H9 (cell line): ENCODE measurements around the gene TNFRSF11A. TPM values are rescaled to one million over a fixed set of nuclear protein-coding genes. Genes with fewer than 3 reads are reported as not detected.

Experiments
- DNase-seq: peaks from one replicate; pipeline ENCODE4 v3.0.0-alpha.2; 2017
- H2AFZ ChIP-seq: one replicate; pipeline ENCODE4 v1.6.1; 2013; ENCODE audit warnings: mild to moderate bottlenecking, low read length, control low read depth, moderate library complexity
- H2AK5ac ChIP-seq: 2 replicates; pipeline ENCODE4 v1.6.1; 2013; ENCODE audit warnings: low read length, control low read depth, mixed read lengths; ENCODE audit not compliant: insufficient read length
- H2BK120ac ChIP-seq: one replicate; pipeline ENCODE4 v1.6.1; 2013; ENCODE audit warnings: low read depth, mild to moderate bottlenecking, low read length, control low read depth, inconsistent platforms; ENCODE audit not compliant: poor library complexity, severe bottlenecking
- H2BK12ac ChIP-seq: 2 replicates; pipeline ENCODE4 v1.6.1; 2013; ENCODE audit warnings: low read length, control low read depth, mixed read lengths, low read depth; ENCODE audit not compliant: insufficient read length
- H2BK15ac ChIP-seq: 2 replicates; pipeline ENCODE4 v1.6.1; 2013; ENCODE audit warnings: low read depth, low read length, control low read depth
- H2BK20ac ChIP-seq: one replicate; pipeline ENCODE4 v1.6.1; 2013; ENCODE audit warnings: low read depth, mild to moderate bottlenecking, low read length, control low read depth, inconsistent platforms; ENCODE audit not compliant: poor library complexity, severe bottlenecking
- H2BK5ac ChIP-seq: 2 replicates; pipeline ENCODE4 v1.6.1; 2013; ENCODE audit warnings: low read length, control low read depth, mixed read lengths; ENCODE audit not compliant: insufficient read length
- H3K14ac ChIP-seq: 2 replicates; pipeline ENCODE4 v1.6.1; 2013; ENCODE audit warnings: low read length, control low read depth; ENCODE audit not compliant: insufficient read depth
- H3K18ac ChIP-seq: 2 replicates; pipeline ENCODE4 v1.6.1; 2013; ENCODE audit warnings: low read depth, mild to moderate bottlenecking, mixed read lengths, low read length, control low read depth; ENCODE audit not compliant: insufficient read length
- H3K23ac ChIP-seq: 2 replicates; pipeline ENCODE4 v1.6.1; 2013; ENCODE audit warnings: low read length, control low read depth, mixed read lengths, low read depth; ENCODE audit not compliant: insufficient read length
- H3K23me2 ChIP-seq: 2 replicates; pipeline ENCODE4 v1.6.1; 2013; ENCODE audit warnings: low read depth, mild to moderate bottlenecking, mixed read lengths, low read length, control low read depth; ENCODE audit not compliant: insufficient read length, poor library complexity, severe bottlenecking
- H3K27ac ChIP-seq: 2 replicates; pipeline ENCODE4 v1.5.1; 2013; ENCODE audit warnings: low read length, control low read depth, mixed read lengths, low read depth; ENCODE audit not compliant: insufficient read length
- H3K27me3 ChIP-seq: 2 replicates; pipeline ENCODE4 v1.6.1; 2013; ENCODE audit warnings: low read length, control low read depth, inconsistent platforms; ENCODE audit not compliant: insufficient read depth
- H3K4ac ChIP-seq: 2 replicates; pipeline ENCODE4 v1.6.1; 2013; ENCODE audit warnings: low read depth, mild to moderate bottlenecking, control low read depth, inconsistent platforms, low read length, moderate library complexity
- H3K4me1 ChIP-seq: 2 replicates; pipeline ENCODE4 v1.6.1; 2013; ENCODE audit warnings: low read length, control low read depth, inconsistent platforms; ENCODE audit not compliant: insufficient read depth
- H3K4me2 ChIP-seq: 2 replicates; pipeline ENCODE4 v1.6.1; 2013; ENCODE audit warnings: low read length, control low read depth, mixed read lengths; ENCODE audit not compliant: insufficient read length, insufficient read depth
- H3K56ac ChIP-seq: 2 replicates; pipeline ENCODE4 v1.6.1; 2013; ENCODE audit warnings: low read depth, mild to moderate bottlenecking, mixed read lengths, low read length, control low read depth; ENCODE audit not compliant: insufficient read length
- H3K79me1 ChIP-seq: 2 replicates; pipeline ENCODE4 v1.6.1; 2013; ENCODE audit warnings: low read depth, mild to moderate bottlenecking, moderate library complexity, low read length, control low read depth, inconsistent platforms; ENCODE audit not compliant: insufficient read depth, poor library complexity, severe bottlenecking
- H3K79me2 ChIP-seq: 2 replicates; pipeline ENCODE4 v1.6.1; 2013; ENCODE audit warnings: low read length, control low read depth, inconsistent platforms; ENCODE audit not compliant: insufficient read depth
- H3K9ac ChIP-seq: 2 replicates; pipeline ENCODE4 v1.6.1; 2013; ENCODE audit warnings: low read length, control low read depth, mixed read lengths; ENCODE audit not compliant: insufficient read length; ENCODE audit errors: extremely low read depth
- H3K9me3 ChIP-seq: one replicate; pipeline ENCODE4 v1.6.1; 2013; ENCODE audit warnings: low read depth, low read length, inconsistent platforms; ENCODE audit not compliant: control insufficient read depth
- H3T11ph ChIP-seq: one replicate; pipeline ENCODE4 v1.6.1; 2013; ENCODE audit warnings: mild to moderate bottlenecking, low read length, control low read depth, inconsistent platforms
- H4K20me1 ChIP-seq: one replicate; pipeline ENCODE4 v1.6.1; 2013; ENCODE audit not compliant: control insufficient read depth, insufficient read length, insufficient read depth
- H4K5ac ChIP-seq: 2 replicates; pipeline ENCODE4 v1.6.1; 2013; ENCODE audit warnings: low read depth, mild to moderate bottlenecking, mixed read lengths, low read length, control low read depth; ENCODE audit not compliant: insufficient read length
- H4K8ac ChIP-seq: replicated peaks from 2 replicates; pipeline ENCODE4 v1.6.1; 2013; ENCODE audit warnings: low read length, control low read depth, mixed read lengths, low read depth; ENCODE audit not compliant: insufficient read length
- H4K91ac ChIP-seq: 2 replicates; pipeline ENCODE4 v1.6.1; 2013; ENCODE audit warnings: low read depth, mild to moderate bottlenecking, moderate library complexity, mixed read lengths, low read length, control low read depth; ENCODE audit not compliant: insufficient read length
- H3K27ac Mint-ChIP-seq, 3 experiments: 2 replicates in 2 of 3; 3 replicates in 1 of 3; pipeline ENCODE4 v1.8.0; 2020 to 2021; ENCODE audit warnings: mixed read lengths in 3 of 3, mild to moderate bottlenecking in 1 of 3, moderate library complexity in 1 of 3
- H3K27me3 Mint-ChIP-seq: 2 replicates; pipeline ENCODE4 v1.8.0; 2021; ENCODE audit warnings: low read depth, mild to moderate bottlenecking, moderate library complexity, mixed read lengths
- H3K36me3 Mint-ChIP-seq, 3 experiments: 2 replicates in 2 of 3; 3 replicates in 1 of 3; pipeline ENCODE4 v1.8.0; 2020 to 2021; ENCODE audit warnings: low read depth in 3 of 3, mixed read lengths in 3 of 3; ENCODE audit not compliant: insufficient read depth in 1 of 3
- H3K4me1 Mint-ChIP-seq, 2 experiments: 2 replicates each; pipeline ENCODE4 v1.8.0; 2020; ENCODE audit warnings: mixed read lengths in 2 of 2
- H3K4me3 Mint-ChIP-seq, 2 experiments: 2 replicates in 1 of 2; 3 replicates in 1 of 2; pipeline ENCODE4 v1.8.0; 2020 to 2021; ENCODE audit warnings: mild to moderate bottlenecking in 2 of 2, mixed read lengths in 2 of 2, moderate library complexity in 1 of 2
- H3K9me3 Mint-ChIP-seq, 2 experiments: 2 replicates in 1 of 2; 3 replicates in 1 of 2; pipeline ENCODE4 v1.8.0; 2020; ENCODE audit warnings: mild to moderate bottlenecking in 2 of 2, mixed read lengths in 2 of 2, moderate library complexity in 1 of 2
- WGBS: extraction: QIAGEN DNeasy Blood & Tissue Kit; methylation state at CpG from one replicate; pipeline ENCODE4 v1.1.7; 2013; ENCODE audit warnings: missing lambda C conversion rate, low lambda C conversion rate, mixed read lengths; ENCODE audit not compliant: insufficient read length; ENCODE audit errors: extremely low coverage; 5-methylcytosine and 5-hydroxymethylcytosine counted together
- total RNA-seq: library from RNA; stranded (reverse); gene quantifications from 2 replicates; pipeline ENCODE4 v1.2.1, GENCODE V29; 2021
- TF ChIP-seq, protein P1 (sequence below): fragments of 200-600 bp; sonication (generic); conservative IDR thresholded peaks from 3 replicates; pipeline ENCODE4 v1.8.0; 2021; ENCODE audit warnings: antibody characterized with exemption, mild to moderate bottlenecking

The TNFRSF11A gene
- total RNA-seq, 1 experiment from 2014 or later = 7.8 TPM

DNA sequence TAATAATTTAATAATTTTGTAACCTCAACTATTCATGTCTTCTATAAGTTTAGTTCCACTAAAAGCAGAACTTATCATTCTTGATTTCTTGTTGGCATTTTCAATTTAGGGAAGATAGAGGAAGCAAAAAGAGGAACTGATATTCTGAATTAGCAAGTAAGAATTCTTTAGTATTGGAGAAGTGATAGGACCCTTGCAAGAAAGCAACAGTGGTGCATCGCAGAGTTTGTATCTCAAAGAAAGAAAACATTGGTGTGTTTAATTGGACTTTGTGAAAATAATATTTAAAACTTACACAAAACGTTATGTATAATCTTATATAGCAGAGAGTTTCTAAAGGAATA lies 36.5 kb upstream of the TNFRSF11A start:
- no peak overlapping the region for H2BK120ac ChIP-seq
- H3K4me1 ChIP-seq = no peaks in the 10 kb centered on the region
- DNase-seq = no peak
- no peaks in the 10 kb centered on the region for H3K79me2 ChIP-seq
- no peak overlapping the region for H3K23ac ChIP-seq
- WGBS = no CpG with 5 or more reads among the region's 2 CpGs
- H3K14ac ChIP-seq = no peak overlapping the region
- H2BK5ac ChIP-seq = no peak overlapping the region
- H3K56ac ChIP-seq = no peak overlapping the region
- no peak overlapping the region for H3K4me2 ChIP-seq
- Mint-ChIP-seq H3K27me3 (no peaks in the 10 kb centered on the region), H3K9me3 (no peaks in the 10 kb centered on the region), H3K4me3 (no peak overlapping the region), H3K36me3 (peaks cover 0 to 19% (median 10%) of the 10 kb centered on the region in 3 experiments; a peak in 4 of 7 replicates), H3K27ac (no peak overlapping the region), H3K4me1 (no peaks in the 10 kb centered on the region)
- H2BK15ac ChIP-seq = no peak overlapping the region
- H3T11ph ChIP-seq = no peak overlapping the region
- H3K4ac ChIP-seq = no peak overlapping the region
- H3K9ac ChIP-seq = no peak overlapping the region
- H3K9me3 ChIP-seq = no peaks in the 10 kb centered on the region
- H4K91ac ChIP-seq = no peak overlapping the region
- H2BK12ac ChIP-seq = no peak overlapping the region
- no peak overlapping the region for H2AK5ac ChIP-seq
- no peaks in the 10 kb centered on the region for H3K23me2 ChIP-seq
- no peak overlapping the region for H4K8ac ChIP-seq
- no peak overlapping the region for H4K5ac ChIP-seq
- no peaks in the 10 kb centered on the region for H3K27me3 ChIP-seq
- no peaks in the 10 kb centered on the region for H4K20me1 ChIP-seq
- H3K27ac ChIP-seq = no peak overlapping the region
- no peak overlapping the region for H2AFZ ChIP-seq
- TF ChIP-seq, protein P1, sequence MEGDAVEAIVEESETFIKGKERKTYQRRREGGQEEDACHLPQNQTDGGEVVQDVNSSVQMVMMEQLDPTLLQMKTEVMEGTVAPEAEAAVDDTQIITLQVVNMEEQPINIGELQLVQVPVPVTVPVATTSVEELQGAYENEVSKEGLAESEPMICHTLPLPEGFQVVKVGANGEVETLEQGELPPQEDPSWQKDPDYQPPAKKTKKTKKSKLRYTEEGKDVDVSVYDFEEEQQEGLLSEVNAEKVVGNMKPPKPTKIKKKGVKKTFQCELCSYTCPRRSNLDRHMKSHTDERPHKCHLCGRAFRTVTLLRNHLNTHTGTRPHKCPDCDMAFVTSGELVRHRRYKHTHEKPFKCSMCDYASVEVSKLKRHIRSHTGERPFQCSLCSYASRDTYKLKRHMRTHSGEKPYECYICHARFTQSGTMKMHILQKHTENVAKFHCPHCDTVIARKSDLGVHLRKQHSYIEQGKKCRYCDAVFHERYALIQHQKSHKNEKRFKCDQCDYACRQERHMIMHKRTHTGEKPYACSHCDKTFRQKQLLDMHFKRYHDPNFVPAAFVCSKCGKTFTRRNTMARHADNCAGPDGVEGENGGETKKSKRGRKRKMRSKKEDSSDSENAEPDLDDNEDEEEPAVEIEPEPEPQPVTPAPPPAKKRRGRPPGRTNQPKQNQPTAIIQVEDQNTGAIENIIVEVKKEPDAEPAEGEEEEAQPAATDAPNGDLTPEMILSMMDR = no peak
- H3K79me1 ChIP-seq = no peaks in the 10 kb centered on the region
- no peak overlapping the region for H2BK20ac ChIP-seq
- H3K18ac ChIP-seq = no peak overlapping the region
